OCI-LY7 (cell line): ENCODE results near the gene CROT.

Experiments
- CTCF ChIP-seq: fragments of 200-600 bp; sonication (generic); conservative IDR thresholded peaks from 2 replicates; pipeline ENCODE4 v1.5.1; 2014; ENCODE audit warnings: mild to moderate bottlenecking, antibody characterized with exemption, low read length, moderate library complexity, mixed read lengths
- EZH2phosphoT487 ChIP-seq: fragments of 200-600 bp; sonication (generic); IDR thresholded peaks from 2 replicates; pipeline ENCODE4 v1.6.1; 2018; ENCODE audit warnings: low read depth, borderline replicate concordance, mild to moderate bottlenecking, mixed run types, antibody characterized with exemption, low read length, moderate library complexity, mixed read lengths

- TF ChIP-seq CTCF (no peak), EZH2phosphoT487 (no peak)
These were observed 67.6 kb downstream of the CROT start for GRCh38 chr7:87413029-87413428.
